ENCODE results near the gene MSANTD1. TPM values are rescaled to one million over a fixed set of nuclear protein-coding genes. Genes with fewer than 3 reads are reported as not detected.
"Not testable (repeated sequence)": the region's sequence is repeated elsewhere in the genome, so short reads cannot be mapped to it uniquely, and the experiment has no call there.

Gene MSANTD1
- polyA plus RNA-seq, 1 donor from 2014 or later = 12.7 TPM

DNA sequence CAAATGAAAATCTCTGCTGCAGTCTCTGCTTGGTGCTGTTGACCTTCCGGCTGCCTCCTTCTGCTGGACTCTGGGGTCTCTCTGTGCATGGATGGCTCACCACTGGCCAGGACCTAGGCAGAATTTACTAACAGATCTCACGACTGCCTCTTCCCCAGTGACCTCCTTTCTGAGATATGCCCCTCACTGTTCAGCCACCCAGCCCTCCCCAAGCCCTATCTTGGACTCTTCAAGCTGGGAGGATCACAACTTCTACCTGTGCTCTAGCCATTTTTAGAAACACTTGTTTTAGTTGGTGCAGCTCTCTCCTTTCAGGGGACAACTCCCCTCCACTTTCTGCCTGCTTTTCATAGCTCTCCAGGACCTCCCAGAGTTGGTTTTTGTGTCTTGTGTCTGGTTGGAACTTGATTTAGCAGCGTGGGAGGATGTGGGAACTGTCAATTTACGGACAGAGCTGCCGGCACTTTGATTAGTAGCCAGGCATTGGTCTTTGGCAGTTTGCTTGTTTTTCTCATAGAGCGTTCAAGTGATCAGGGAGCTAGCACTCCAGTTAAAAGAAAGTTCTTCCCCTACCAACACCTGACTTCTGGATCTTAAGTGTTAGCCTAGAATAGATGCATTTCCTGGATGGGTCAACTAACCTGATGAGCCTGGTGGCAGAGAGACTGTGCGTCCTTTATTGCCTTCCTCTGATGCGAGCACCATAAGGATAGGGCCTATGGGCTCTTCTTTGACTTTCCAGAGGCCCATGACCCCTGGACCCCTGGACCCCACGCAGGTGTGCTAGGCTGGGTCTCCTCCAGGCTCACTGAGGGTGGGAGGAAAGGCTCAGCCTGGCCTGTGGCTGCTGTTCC is 50.4 kb downstream of the MSANTD1 start:
- no peaks in the 10 kb centered on the region for H3K9me2 ChIP-seq (ENCODE audit: insufficient read depth, low read length)
- no peak overlapping the region for H3K4me3 ChIP-seq (ENCODE audit: low read length)
- no peak overlapping the region for H3K27ac ChIP-seq (ENCODE audit: low read length)
- H3K36me3 ChIP-seq (ENCODE audit: insufficient read depth, low read length) = no peaks in the 10 kb centered on the region
- TF ChIP-seq, protein P1, sequence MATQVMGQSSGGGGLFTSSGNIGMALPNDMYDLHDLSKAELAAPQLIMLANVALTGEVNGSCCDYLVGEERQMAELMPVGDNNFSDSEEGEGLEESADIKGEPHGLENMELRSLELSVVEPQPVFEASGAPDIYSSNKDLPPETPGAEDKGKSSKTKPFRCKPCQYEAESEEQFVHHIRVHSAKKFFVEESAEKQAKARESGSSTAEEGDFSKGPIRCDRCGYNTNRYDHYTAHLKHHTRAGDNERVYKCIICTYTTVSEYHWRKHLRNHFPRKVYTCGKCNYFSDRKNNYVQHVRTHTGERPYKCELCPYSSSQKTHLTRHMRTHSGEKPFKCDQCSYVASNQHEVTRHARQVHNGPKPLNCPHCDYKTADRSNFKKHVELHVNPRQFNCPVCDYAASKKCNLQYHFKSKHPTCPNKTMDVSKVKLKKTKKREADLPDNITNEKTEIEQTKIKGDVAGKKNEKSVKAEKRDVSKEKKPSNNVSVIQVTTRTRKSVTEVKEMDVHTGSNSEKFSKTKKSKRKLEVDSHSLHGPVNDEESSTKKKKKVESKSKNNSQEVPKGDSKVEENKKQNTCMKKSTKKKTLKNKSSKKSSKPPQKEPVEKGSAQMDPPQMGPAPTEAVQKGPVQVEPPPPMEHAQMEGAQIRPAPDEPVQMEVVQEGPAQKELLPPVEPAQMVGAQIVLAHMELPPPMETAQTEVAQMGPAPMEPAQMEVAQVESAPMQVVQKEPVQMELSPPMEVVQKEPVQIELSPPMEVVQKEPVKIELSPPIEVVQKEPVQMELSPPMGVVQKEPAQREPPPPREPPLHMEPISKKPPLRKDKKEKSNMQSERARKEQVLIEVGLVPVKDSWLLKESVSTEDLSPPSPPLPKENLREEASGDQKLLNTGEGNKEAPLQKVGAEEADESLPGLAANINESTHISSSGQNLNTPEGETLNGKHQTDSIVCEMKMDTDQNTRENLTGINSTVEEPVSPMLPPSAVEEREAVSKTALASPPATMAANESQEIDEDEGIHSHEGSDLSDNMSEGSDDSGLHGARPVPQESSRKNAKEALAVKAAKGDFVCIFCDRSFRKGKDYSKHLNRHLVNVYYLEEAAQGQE (IDR thresholded peaks at IDR 0.05; ENCODE audit: borderline replicate concordance) = no peak
- TF ChIP-seq SMC3 (conservative IDR thresholded peaks at IDR 0.05; ENCODE audit: poor library complexity) (no peak), EP300 (conservative IDR thresholded peaks at IDR 0.05; ENCODE audit: poor library complexity, severe bottlenecking) (no peak), POLR2AphosphoS5 (IDR thresholded peaks at IDR 0.05) (no peak), TAF1 (IDR thresholded peaks at IDR 0.05; ENCODE audit: low read depth) (no peak), MXI1 (conservative IDR thresholded peaks at IDR 0.05; ENCODE audit: poor library complexity, severe bottlenecking) (no peak), RAD21 (conservative IDR thresholded peaks at IDR 0.05) (no peak), EZH2 (IDR thresholded peaks at IDR 0.05; ENCODE audit: borderline replicate concordance, insufficient read depth, low read length, poor library complexity, severe bottlenecking) (no peak)
- TF ChIP-seq, protein P2, sequence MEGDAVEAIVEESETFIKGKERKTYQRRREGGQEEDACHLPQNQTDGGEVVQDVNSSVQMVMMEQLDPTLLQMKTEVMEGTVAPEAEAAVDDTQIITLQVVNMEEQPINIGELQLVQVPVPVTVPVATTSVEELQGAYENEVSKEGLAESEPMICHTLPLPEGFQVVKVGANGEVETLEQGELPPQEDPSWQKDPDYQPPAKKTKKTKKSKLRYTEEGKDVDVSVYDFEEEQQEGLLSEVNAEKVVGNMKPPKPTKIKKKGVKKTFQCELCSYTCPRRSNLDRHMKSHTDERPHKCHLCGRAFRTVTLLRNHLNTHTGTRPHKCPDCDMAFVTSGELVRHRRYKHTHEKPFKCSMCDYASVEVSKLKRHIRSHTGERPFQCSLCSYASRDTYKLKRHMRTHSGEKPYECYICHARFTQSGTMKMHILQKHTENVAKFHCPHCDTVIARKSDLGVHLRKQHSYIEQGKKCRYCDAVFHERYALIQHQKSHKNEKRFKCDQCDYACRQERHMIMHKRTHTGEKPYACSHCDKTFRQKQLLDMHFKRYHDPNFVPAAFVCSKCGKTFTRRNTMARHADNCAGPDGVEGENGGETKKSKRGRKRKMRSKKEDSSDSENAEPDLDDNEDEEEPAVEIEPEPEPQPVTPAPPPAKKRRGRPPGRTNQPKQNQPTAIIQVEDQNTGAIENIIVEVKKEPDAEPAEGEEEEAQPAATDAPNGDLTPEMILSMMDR (IDR thresholded peaks at IDR 0.05; ENCODE audit: poor library complexity, severe bottlenecking) = no peak
- H3K9ac ChIP-seq (ENCODE audit: low read length) = no peak overlapping the region
- no peaks in the 10 kb centered on the region for H3K27me3 ChIP-seq (ENCODE audit: insufficient read depth, low read depth, low read length)
- H3K9me3 ChIP-seq (ENCODE audit: low read length) = no peaks in the 10 kb centered on the region
- H4K20me1 ChIP-seq (ENCODE audit: insufficient read depth) = no peaks in the 10 kb centered on the region
- H3F3A ChIP-seq (ENCODE audit: insufficient read depth, low read length, poor library complexity, severe bottlenecking) = no peaks in the 10 kb centered on the region
- no peak overlapping the region for H3K4me2 ChIP-seq (ENCODE audit: low read length)
- no peak overlapping the region for H2AFZ ChIP-seq (ENCODE audit: low read depth, low read length)
- peaks cover 47% of the 10 kb centered on the region for H3K79me2 ChIP-seq (replicated peaks; ENCODE audit: insufficient read depth, low read length)

DNA sequence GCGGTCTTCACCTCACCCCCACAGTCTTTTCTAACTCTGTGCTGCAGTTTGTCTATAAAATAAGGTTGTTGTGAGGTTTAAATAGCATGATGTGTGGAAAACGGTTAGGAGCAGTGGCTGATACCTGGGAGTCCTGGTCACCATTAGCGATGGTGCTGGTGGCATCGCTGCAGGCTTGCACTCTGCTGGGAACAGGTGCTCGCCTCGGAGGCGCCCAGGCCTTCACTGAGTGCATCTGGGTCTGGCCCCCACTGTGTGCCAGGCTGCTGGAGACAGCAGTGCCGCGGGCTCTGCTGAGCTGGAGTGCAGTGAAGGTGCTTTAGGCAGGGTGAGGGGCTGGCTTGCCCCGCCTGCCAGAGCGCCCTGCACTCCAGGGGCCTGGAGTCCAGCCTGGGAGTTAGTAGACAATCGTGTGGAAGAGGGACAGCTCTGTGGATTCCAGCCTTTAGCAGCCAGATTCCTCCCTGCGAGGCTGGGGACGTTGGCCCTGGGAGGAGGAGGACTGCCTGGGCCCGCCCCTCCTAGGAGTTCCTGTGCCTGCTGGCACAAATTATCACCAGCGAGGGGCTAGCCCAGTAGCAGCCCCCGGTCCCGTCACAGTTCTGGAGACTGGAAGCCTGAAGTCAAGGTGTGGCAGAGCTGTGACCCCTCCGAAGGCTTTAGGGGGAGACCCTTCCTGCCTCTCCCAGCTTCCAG is 51.2 kb downstream of the MSANTD1 start:
- Histone ChIP-seq H3K36me3 (ENCODE audit: insufficient read depth, low read length) (no peaks in the 10 kb centered on the region), H4K20me1 (ENCODE audit: insufficient read depth) (no peaks in the 10 kb centered on the region), H3K4me2 (ENCODE audit: low read length) (no peak overlapping the region), H3K4me3 (ENCODE audit: low read length) (no peak overlapping the region), H3K79me2 (replicated peaks; ENCODE audit: insufficient read depth, low read length) (peaks cover 45% of the 10 kb centered on the region), H3F3A (ENCODE audit: insufficient read depth, low read length, poor library complexity, severe bottlenecking) (no peaks in the 10 kb centered on the region), H3K9me3 (ENCODE audit: low read length) (no peaks in the 10 kb centered on the region), H3K27ac (ENCODE audit: low read length) (no peak overlapping the region), H3K9ac (ENCODE audit: low read length) (no peak overlapping the region), H3K9me2 (ENCODE audit: insufficient read depth, low read length) (no peaks in the 10 kb centered on the region), H2AFZ (ENCODE audit: low read depth, low read length) (no peak overlapping the region), H3K27me3 (ENCODE audit: insufficient read depth, low read depth, low read length) (no peaks in the 10 kb centered on the region)
- TF ChIP-seq EZH2 (IDR thresholded peaks at IDR 0.05; ENCODE audit: borderline replicate concordance, insufficient read depth, low read length, poor library complexity, severe bottlenecking) = no peak

DNA sequence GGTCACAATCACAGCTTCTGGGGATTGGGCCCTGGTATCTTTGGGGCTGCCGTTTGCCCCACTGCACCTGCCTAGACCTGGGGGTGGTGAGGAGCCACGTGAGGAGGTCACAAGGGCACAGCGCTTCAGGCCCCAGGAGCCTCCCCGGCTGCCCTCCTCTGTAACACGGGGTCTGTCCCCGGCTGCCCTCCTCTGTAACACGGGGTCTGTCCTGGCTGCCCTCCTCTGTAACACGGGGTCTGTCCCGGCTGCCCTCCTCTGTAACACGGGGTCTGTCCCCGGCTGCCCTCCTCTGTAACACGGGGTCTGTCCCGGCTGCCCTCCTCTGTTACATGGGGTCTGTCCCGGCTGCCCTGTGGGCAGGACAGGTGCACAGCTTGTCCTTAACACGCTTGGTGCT is 51.9 kb downstream of the MSANTD1 start:
- H3K79me2 ChIP-seq (replicated peaks; ENCODE audit: insufficient read depth, low read length) = peaks cover 52% of the 10 kb centered on the region
- not testable (repeated sequence) for H3K4me2 ChIP-seq (ENCODE audit: low read length); H4K20me1 ChIP-seq (ENCODE audit: insufficient read depth); H3K4me3 ChIP-seq (ENCODE audit: low read length); H2AFZ ChIP-seq (ENCODE audit: low read depth, low read length); H3K9me3 ChIP-seq (ENCODE audit: low read length); H3F3A ChIP-seq (ENCODE audit: insufficient read depth, low read length, poor library complexity, severe bottlenecking); H3K27me3 ChIP-seq (ENCODE audit: insufficient read depth, low read depth, low read length); H3K27ac ChIP-seq (ENCODE audit: low read length); H3K9ac ChIP-seq (ENCODE audit: low read length); H3K9me2 ChIP-seq (ENCODE audit: insufficient read depth, low read length); H3K36me3 ChIP-seq (ENCODE audit: insufficient read depth, low read length)

Data from neural cell (in vitro differentiated cells).